ENCODE results near the gene APPL2. TPM values are rescaled to one million over a fixed set of nuclear protein-coding genes. Genes with fewer than 3 reads are reported as not detected.

Gene APPL2
- total RNA-seq, 1 donor from 2014 or later = 17.7 TPM

GRCh38 chr12:105280966-105281693 is 45.2 kb upstream of the APPL2 start:
- no peak overlapping the region for H2AFZ ChIP-seq (ENCODE audit: low read depth, low read length)
- no peak for FAIRE-seq
- H3K36me3 Mint-ChIP-seq (ENCODE audit: low read depth, unreplicated experiment) = no peaks in the 10 kb centered on the region
- H3K9me3 ChIP-seq (ENCODE audit: insufficient read depth, low read depth, low read length) = no peaks in the 10 kb centered on the region
- H3K4me2 ChIP-seq (ENCODE audit: low read length) = peak overlapping the region; percentile 7
- H3K36me3 ChIP-seq (ENCODE audit: insufficient read depth, low read length) = no peaks in the 10 kb centered on the region
- H3K4me3 Mint-ChIP-seq (ENCODE audit: unreplicated experiment) = no peak overlapping the region
- no peaks in the 10 kb centered on the region for H3K79me2 ChIP-seq (ENCODE audit: insufficient read depth, low read length)
- TF ChIP-seq CTCF (IDR thresholded peaks at IDR 0.05; ENCODE audit: insufficient read depth, low read depth, low read length) = no peak
- TF ChIP-seq EZH2 (IDR thresholded peaks at IDR 0.05; ENCODE audit: insufficient read depth, low read length) = no peak
- H3K4me3 ChIP-seq (ENCODE audit: insufficient read depth, low read depth, low read length) = no peak overlapping the region
- H3K27me3 Mint-ChIP-seq (ENCODE audit: low read depth, unreplicated experiment) = peaks cover 2% of the 10 kb centered on the region
- H3K4me1 Mint-ChIP-seq (ENCODE audit: low read depth, unreplicated experiment) = no peaks in the 10 kb centered on the region
- H3K4me1 ChIP-seq (ENCODE audit: insufficient read depth, low read length) = peaks cover 6% of the 10 kb centered on the region
- no peak overlapping the region for H3K27ac Mint-ChIP-seq (ENCODE audit: unreplicated experiment)
- H4K20me1 ChIP-seq (ENCODE audit: insufficient read depth, low read length) = no peaks in the 10 kb centered on the region
- H3K27me3 ChIP-seq (ENCODE audit: insufficient read depth, low read length) = no peaks in the 10 kb centered on the region
- no peak for DNase-seq (ENCODE audit: low read depth)
- H3K27ac ChIP-seq (ENCODE audit: low read depth, low read length) = no peak overlapping the region
- no peak overlapping the region for H3K9ac ChIP-seq (ENCODE audit: low read length)
- H3K9me3 Mint-ChIP-seq (ENCODE audit: unreplicated experiment) = peaks cover 7% of the 10 kb centered on the region

- Histone ChIP-seq H3K4me1 (ENCODE audit: insufficient read depth, low read length) (peaks cover 6% of the 10 kb centered on the region), H4K20me1 (ENCODE audit: insufficient read depth, low read length) (no peaks in the 10 kb centered on the region), H3K9ac (ENCODE audit: low read length) (no peak overlapping the region), H3K27me3 (ENCODE audit: insufficient read depth, low read length) (no peaks in the 10 kb centered on the region), H3K27ac (ENCODE audit: low read depth, low read length) (no peak overlapping the region), H3K4me2 (ENCODE audit: low read length) (no peak overlapping the region), H3K4me3 (ENCODE audit: insufficient read depth, low read depth, low read length) (no peak overlapping the region), H2AFZ (ENCODE audit: low read depth, low read length) (no peak overlapping the region), H3K9me3 (ENCODE audit: insufficient read depth, low read depth, low read length) (no peaks in the 10 kb centered on the region), H3K79me2 (ENCODE audit: insufficient read depth, low read length) (no peaks in the 10 kb centered on the region), H3K36me3 (ENCODE audit: insufficient read depth, low read length) (no peaks in the 10 kb centered on the region)
- Mint-ChIP-seq H3K4me1 (ENCODE audit: low read depth, unreplicated experiment) (no peaks in the 10 kb centered on the region), H3K9me3 (ENCODE audit: unreplicated experiment) (peaks cover 5% of the 10 kb centered on the region), H3K27me3 (ENCODE audit: low read depth, unreplicated experiment) (peaks cover 2% of the 10 kb centered on the region), H3K27ac (ENCODE audit: unreplicated experiment) (no peak overlapping the region), H3K36me3 (ENCODE audit: low read depth, unreplicated experiment) (no peaks in the 10 kb centered on the region), H3K4me3 (ENCODE audit: unreplicated experiment) (no peak overlapping the region)
- no peak for TF ChIP-seq EZH2 (IDR thresholded peaks at IDR 0.05; ENCODE audit: insufficient read depth, low read length)
- TF ChIP-seq CTCF (IDR thresholded peaks at IDR 0.05; ENCODE audit: insufficient read depth, low read depth, low read length) = peak; percentile 48
- DNase-seq (ENCODE audit: low read depth) (no peak), FAIRE-seq (no peak)
Measured at GRCh38 chr12:105279460-105280056, 43.6 kb upstream of the APPL2 start.
